Activated CD4-positive, alpha-beta T cell treated with anti-CD3 and anti-CD28 coated beads, Interleukin-2, amount 10 ng/mL, durations not matched to agents 24 days and 14 days (primary cell): ENCODE data around the gene TSKS. TPM values are rescaled to one million over a fixed set of nuclear protein-coding genes. Genes with fewer than 3 reads are reported as not detected.

Experiments used
- DNase-seq: peaks from one replicate; pipeline ENCODE4 v3.0.0; 2022
- H3K27ac Mint-ChIP-seq: one replicate; pipeline ENCODE4 v1.8.0; 2022; ENCODE audit warnings: mild to moderate bottlenecking, mixed read lengths
- H3K27me3 Mint-ChIP-seq: one replicate; pipeline ENCODE4 v1.8.0; 2022; ENCODE audit warnings: mixed read lengths
- H3K36me3 Mint-ChIP-seq: one replicate; pipeline ENCODE4 v1.8.0; 2022; ENCODE audit warnings: low read depth, mild to moderate bottlenecking, mixed read lengths
- H3K4me1 Mint-ChIP-seq: one replicate; pipeline ENCODE4 v1.8.0; 2021; ENCODE audit warnings: mixed read lengths
- H3K4me3 Mint-ChIP-seq: one replicate; pipeline ENCODE4 v1.8.0; 2022; ENCODE audit warnings: mild to moderate bottlenecking, moderate library complexity, mixed read lengths
- H3K9me3 Mint-ChIP-seq: one replicate; pipeline ENCODE4 v1.8.0; 2021; ENCODE audit warnings: mixed read lengths
- intact Hi-C: fragments of 100-400 bp; cut with micrococcal nuclease; formaldehyde crosslinking; loops from one replicate; pipeline ENCODE4 v1.15.1; 2023
- total RNA-seq: library from RNA; stranded (reverse); gene quantifications from 2 replicates; pipeline ENCODE4 v1.2.3, GENCODE V29; 2022

Gene TSKS
- total RNA-seq, 1 donor from 2014 or later: 1.6 TPM

- Mint-ChIP-seq H3K27ac (no peak overlapping the region), H3K4me3 (no peak overlapping the region), H3K9me3 (no peaks in the 10 kb centered on the region), H3K4me1 (no peaks in the 10 kb centered on the region), H3K27me3 (no peaks in the 10 kb centered on the region), H3K36me3 (no peaks in the 10 kb centered on the region)
- intact Hi-C loops: no loop called here
- no peak for DNase-seq
Measured at GRCh38 chr19:49705919-49706318, 57.2 kb downstream of the TSKS start.

GRCh38 chr19:49704888-49705642, 58.0 kb downstream of the TSKS start:
- no peak overlapping the region for H3K4me3 Mint-ChIP-seq

GRCh38 chr19:49701271-49701786, 61.8 kb downstream of the TSKS start:
- Mint-ChIP-seq H3K9me3 (no peaks in the 10 kb centered on the region), H3K27me3 (no peaks in the 10 kb centered on the region), H3K4me3 (no peak overlapping the region), H3K4me1 (no peaks in the 10 kb centered on the region), H3K36me3 (no peaks in the 10 kb centered on the region), H3K27ac (no peak overlapping the region)
- DNase-seq: no peak
- intact Hi-C loops: loop anchor here (2.0 kb wide), 1 partner anchor 15 kb away; no protein-coding TSS in a partner anchor

More at GRCh38 chr19:49704888-49705642, 58.0 kb downstream of the TSKS start:
- no peak overlapping the region for H3K27ac Mint-ChIP-seq
- H3K27me3 Mint-ChIP-seq: no peaks in the 10 kb centered on the region
- DNase-seq: no peak
- intact Hi-C loops: no loop called here
- H3K9me3 Mint-ChIP-seq: no peaks in the 10 kb centered on the region
- no peaks in the 10 kb centered on the region for H3K4me1 Mint-ChIP-seq
- no peaks in the 10 kb centered on the region for H3K36me3 Mint-ChIP-seq

GRCh38 chr19:49700563-49700962, 62.5 kb downstream of the TSKS start:
- no peaks in the 10 kb centered on the region for H3K36me3 Mint-ChIP-seq
- H3K9me3 Mint-ChIP-seq: no peaks in the 10 kb centered on the region
- no peaks in the 10 kb centered on the region for H3K4me1 Mint-ChIP-seq
- DNase-seq: peak; percentile 62
- H3K27me3 Mint-ChIP-seq: no peaks in the 10 kb centered on the region
- intact Hi-C loops: loop anchor here (2.0 kb wide), 1 partner anchor 16 kb away; no protein-coding TSS in a partner anchor
- no peak overlapping the region for H3K4me3 Mint-ChIP-seq
- no peak overlapping the region for H3K27ac Mint-ChIP-seq

GRCh38 chr19:49699364-49699763, 63.7 kb downstream of the TSKS start:
- no peak for DNase-seq
- Mint-ChIP-seq H3K4me1 (no peaks in the 10 kb centered on the region), H3K27me3 (no peaks in the 10 kb centered on the region), H3K4me3 (no peak overlapping the region), H3K27ac (no peak overlapping the region), H3K36me3 (no peaks in the 10 kb centered on the region), H3K9me3 (no peaks in the 10 kb centered on the region)
- intact Hi-C loops: no loop called here

GRCh38 chr19:49696865-49697264, 66.2 kb downstream of the TSKS start:
- H3K9me3 Mint-ChIP-seq: no peaks in the 10 kb centered on the region
- H3K36me3 Mint-ChIP-seq: no peaks in the 10 kb centered on the region
- H3K4me1 Mint-ChIP-seq: no peaks in the 10 kb centered on the region
- DNase-seq: no peak
- intact Hi-C loops: no loop called here
- H3K27me3 Mint-ChIP-seq: peaks cover 5% of the 10 kb centered on the region
- H3K4me3 Mint-ChIP-seq: no peak overlapping the region
- no peak overlapping the region for H3K27ac Mint-ChIP-seq

- peaks cover 3% of the 10 kb centered on the region for H3K4me1 Mint-ChIP-seq
- DNase-seq: no peak
- peaks cover 5% of the 10 kb centered on the region for H3K27me3 Mint-ChIP-seq
- no peaks in the 10 kb centered on the region for H3K9me3 Mint-ChIP-seq
- no peak overlapping the region for H3K27ac Mint-ChIP-seq
- intact Hi-C loops: no loop called here
- no peaks in the 10 kb centered on the region for H3K36me3 Mint-ChIP-seq
- no peak overlapping the region for H3K4me3 Mint-ChIP-seq
Measured at GRCh38 chr19:49696115-49696514, 67.0 kb downstream of the TSKS start.

GRCh38 chr19:49692147-49692506, 71.0 kb downstream of the TSKS start:
- Mint-ChIP-seq H3K36me3 (peaks cover 22% of the 10 kb centered on the region), H3K27ac (no peak overlapping the region)

GRCh38 chr19:49691243-49692146, 71.6 kb downstream of the TSKS start:
- intact Hi-C loops: loop anchor here (2.0 kb wide), 1 partner anchor 75 kb away; the partner anchor contains the start of gene AP2A1
- Mint-ChIP-seq H3K4me3 (peak overlapping the region; percentile 87), H3K36me3 (peaks cover 26% of the 10 kb centered on the region), H3K27me3 (peaks cover 13% of the 10 kb centered on the region), H3K27ac (peak overlapping the region; percentile 63), H3K9me3 (no peaks in the 10 kb centered on the region), H3K4me1 (peaks cover 19% of the 10 kb centered on the region)
- peak; percentile 79 for DNase-seq

More at GRCh38 chr19:49692147-49692506, 71.0 kb downstream of the TSKS start:
- peaks cover 13% of the 10 kb centered on the region for H3K27me3 Mint-ChIP-seq
- no peak overlapping the region for H3K4me3 Mint-ChIP-seq
- no peaks in the 10 kb centered on the region for H3K9me3 Mint-ChIP-seq
- peaks cover 19% of the 10 kb centered on the region for H3K4me1 Mint-ChIP-seq
- DNase-seq: no peak
- intact Hi-C loops: no loop called here

GRCh38 chr19:49690656-49691242, 72.4 kb downstream of the TSKS start, which contains the start of gene CPT1C:
Gene CPT1C (plus strand): TSS chr19:49691116. CDS start chr19:49692253, 1,137 bp downstream.
- Mint-ChIP-seq H3K36me3 (peaks cover 30% of the 10 kb centered on the region), H3K27ac (peak within 1 kb of the TSS; percentile 63), H3K9me3 (no peaks in the 10 kb centered on the region), H3K4me1 (peaks cover 19% of the 10 kb centered on the region), H3K4me3 (peak within 1 kb of the TSS; percentile 87), H3K27me3 (peaks cover 13% of the 10 kb centered on the region)
- intact Hi-C loops: loop anchor here (2.0 kb wide), 1 partner anchor 76 kb away; the partner anchor contains the start of gene AP2A1
- DNase-seq: peak; percentile 88

- H3K4me1 Mint-ChIP-seq: peaks cover 19% of the 10 kb centered on the region
- peaks cover 13% of the 10 kb centered on the region for H3K27me3 Mint-ChIP-seq
- no peak for DNase-seq
- H3K9me3 Mint-ChIP-seq: no peaks in the 10 kb centered on the region
- peaks cover 35% of the 10 kb centered on the region for H3K36me3 Mint-ChIP-seq
- intact Hi-C loops: loop anchor here (2.0 kb wide), 1 partner anchor 77 kb away; the partner anchor contains the start of gene AP2A1
- H3K4me3 Mint-ChIP-seq: peak overlapping the region; percentile 87
- H3K27ac Mint-ChIP-seq: peak overlapping the region; percentile 4
Measured at GRCh38 chr19:49690079-49690655, 72.9 kb downstream of the TSKS start.
